ENCODE results near the gene FYN.
A peak's percentile ranks its signal among the peaks of the same experiment; 100 is the strongest.
"Not testable (repeated sequence)": the region's sequence is repeated elsewhere in the genome, so short reads cannot be mapped to it uniquely, and the experiment has no call there.

Gene FYN

DNA sequence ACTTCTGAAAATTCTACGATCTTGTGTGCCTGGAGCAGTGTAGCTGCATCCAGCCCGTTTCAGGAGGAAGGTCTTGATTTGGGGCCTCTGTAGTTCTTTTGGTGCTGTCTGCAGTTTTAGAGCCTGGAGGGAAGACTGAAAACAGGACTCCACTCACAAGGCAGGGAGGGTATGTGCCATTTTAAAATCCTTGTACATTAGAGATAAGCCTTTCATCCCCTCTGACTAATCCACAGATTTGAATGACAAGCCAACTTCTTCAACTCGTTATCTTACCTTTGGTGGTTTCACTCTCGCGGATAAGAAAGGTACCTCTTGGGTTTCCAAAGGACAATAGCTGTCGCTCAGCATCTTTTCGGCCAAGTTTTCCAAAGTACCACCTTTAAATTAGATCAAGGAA, 169.5 kb downstream of the FYN start:
- DNase-seq = no peak

DNA sequence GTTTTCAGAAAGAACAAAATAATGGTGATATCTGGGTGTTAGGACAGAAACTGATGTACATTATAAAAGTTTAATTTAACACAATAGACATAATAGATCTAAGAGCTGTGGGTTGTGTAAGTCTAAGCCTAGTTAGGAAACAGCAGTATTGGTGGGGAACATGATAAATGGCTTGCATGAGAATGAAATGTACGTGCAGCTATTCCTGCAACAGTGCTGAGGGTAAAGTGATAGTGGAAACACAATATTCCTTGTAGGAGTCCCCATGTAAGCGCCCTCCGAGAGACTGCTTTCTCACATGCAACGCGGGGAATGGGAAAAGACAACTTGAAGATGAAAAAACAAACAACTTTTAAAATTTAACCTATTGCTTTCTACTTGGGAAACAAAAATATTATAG, 171.0 kb downstream of the FYN start:
- no peak for DNase-seq

DNA sequence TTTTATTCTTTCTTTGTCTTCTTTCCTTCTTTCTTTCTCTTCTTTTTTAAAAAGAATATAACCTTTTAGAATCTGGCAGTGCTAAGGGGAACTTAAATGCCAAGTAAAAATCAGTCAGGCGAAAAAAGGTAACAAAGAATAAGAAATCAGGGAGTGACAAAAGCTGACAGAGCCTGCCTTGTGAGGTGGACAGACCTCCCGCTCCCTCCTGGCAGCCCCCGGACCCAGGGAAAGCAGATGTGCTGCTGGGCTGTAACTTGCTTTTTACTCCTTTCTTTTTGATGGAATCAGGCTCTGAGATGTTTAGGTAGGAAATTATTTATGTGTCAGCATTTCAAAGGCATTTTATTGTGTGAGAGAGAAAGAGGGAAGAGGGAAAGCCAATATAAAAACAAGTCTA, 172.1 kb downstream of the FYN start:
- no peak for DNase-seq

DNA sequence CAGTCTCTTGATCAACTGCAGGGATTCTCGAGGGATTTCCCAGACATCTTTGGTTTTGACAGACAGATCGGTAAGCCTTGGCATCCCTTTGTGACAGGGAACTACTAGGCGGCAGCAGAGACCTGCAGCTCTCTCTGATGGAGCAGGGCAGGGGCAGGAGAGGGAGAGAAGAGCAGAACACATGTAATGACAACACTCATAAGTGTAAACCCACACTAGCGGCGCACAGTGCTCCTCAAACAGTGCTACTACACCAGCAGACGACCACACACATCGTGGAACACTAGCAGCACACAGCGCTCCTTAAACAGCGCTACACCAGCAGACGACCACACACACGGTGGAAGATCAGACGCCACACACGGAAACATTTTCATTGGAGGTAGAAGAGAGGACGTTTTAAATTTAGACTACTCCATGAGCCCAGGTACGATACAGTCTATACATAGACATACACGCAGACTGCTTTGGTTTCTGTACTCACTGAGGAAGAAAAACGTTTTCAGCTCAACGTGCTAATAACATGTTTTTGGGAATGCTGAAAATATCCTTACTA, 173.0 kb downstream of the FYN start:
- no peak for DNase-seq

DNA sequence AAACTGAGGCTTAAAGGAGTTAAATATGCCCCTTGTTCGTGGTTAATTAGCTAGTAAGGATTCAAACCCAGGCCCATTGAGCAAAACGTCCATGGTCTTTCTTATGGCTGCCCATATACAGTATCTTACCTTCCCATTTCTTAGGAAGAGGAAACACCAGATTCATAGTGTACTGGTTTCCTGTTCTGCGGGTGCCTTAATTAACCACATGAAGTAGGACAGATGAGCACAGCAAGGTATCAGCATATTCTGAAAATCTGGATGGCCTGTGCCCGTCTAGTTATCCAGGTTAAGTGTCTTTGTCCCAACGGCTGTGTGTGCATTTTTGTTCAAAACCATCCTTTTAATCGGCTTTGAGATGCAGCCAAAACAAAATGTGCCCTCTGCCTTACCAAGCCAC, 174.1 kb downstream of the FYN start:
- DNase-seq = no peak

DNA sequence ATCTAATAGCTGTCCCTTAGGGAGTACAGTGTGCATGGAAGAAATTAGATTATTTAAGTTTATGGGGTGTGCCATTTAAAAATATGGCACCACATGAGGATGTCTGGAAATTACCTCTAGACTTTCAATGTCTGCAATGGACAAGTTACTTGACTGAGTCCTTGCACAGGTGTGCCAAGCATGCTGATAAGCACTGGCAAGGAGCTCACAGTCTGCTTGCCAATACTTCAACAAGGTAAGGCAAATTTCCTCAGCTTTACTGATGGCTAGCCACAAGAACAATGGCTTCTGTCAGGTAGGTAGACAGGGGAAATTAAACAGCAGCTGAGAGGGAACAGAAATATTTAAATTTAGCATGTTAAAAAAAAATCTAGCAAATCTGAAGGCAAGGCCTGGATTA, 176.4 kb downstream of the FYN start:
- no peak for DNase-seq

DNA sequence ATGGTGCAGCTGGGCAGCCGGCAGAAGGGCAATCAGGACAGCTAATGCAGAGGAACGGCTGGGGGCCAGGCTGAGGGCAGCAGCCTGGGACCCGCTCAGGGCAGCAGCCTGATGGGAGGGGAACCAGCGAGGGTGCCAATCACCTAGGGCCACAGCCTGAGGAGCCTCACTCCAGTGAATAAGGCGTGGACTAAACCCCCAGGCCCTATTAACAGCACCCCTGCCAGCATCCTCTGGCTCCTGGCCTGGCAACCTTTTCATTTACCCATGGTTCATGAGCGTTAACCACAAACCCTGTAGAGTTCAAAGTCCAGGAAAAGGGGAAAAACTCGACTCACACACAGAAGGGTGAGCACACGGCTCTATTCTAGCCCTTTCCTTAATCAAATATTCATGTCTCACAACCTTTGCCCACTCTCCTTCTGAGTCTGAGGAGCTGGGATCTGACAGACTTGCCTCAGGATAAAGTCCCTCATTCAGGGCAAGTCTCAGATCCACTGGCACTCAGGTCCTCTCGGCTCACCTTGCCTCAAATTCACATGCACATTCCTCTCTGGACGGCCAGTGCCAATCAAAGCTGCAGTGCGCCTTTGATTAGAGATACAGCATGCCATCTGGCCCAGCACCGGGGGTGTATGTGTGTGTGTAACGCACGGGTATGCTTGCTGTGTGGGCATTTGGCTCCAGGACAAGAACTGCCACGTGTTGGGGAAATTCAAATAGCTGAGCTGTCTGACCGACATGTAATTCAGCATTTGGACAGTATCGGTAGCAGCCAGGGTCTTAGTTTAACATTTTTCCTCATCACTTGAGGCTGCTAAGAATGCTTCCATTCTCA, 180.7 kb downstream of the FYN start:
- no peak for DNase-seq

DNA sequence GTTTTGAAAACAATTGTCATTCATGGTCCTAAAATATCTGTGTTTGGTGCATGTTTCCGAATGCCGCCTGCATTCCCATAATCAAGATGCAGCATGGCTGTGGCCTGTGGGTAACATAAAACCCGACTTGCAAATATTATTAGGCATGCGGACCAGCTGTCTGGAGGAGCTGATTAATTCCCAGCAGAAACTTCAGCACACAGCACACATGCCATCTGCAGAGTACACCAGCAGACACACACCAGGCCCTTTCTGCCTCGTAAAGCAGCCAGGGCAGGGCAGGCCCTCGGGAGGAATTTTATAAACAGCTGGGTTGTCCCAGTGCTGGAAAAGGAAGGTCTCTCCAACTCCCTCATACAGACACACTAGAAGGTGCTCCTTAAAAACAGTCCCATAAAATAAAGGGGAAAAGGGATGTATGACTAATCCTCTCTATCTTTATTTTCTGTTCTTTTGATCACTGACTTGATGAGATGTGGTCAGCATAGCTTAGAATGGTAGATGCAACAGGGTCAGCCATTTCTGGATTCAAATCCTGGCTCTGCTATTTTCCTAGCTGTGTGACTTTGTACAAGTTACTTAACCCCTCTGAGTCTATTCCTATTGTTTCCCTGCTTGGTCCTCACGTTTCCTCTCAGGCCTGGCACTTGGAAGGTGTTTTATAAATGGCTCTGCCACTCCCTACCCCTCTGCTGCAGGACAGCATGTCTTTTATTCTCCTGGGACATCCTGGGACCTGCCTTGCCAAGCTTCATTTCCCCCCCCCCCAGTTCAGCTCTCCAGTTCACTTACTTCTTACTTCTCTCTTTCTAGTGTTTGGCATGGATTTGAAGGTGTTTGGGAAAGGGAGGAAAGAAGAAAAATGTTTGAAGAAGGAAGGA, 181.7 kb downstream of the FYN start:
- no peak for DNase-seq

DNA sequence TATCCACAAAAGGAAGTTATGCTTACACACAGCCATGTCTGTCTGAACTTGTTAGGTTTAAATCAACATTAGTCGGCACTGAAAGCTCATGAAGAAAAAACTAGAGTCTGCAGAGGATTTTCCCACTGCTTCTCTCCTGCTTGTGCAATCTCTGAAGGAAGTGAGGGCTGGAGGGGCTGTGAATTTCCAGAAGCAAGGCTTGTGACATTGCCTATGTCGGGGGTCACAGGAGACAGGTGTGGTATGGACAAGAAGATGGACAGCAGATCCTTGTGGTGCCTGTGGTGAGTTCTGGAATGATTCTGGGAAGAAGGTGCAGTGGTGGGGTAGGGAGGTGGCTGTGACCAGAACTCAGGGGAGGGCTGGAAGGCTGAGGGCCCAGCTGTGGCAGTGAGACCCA, 183.3 kb downstream of the FYN start:
- no peak for DNase-seq

DNA sequence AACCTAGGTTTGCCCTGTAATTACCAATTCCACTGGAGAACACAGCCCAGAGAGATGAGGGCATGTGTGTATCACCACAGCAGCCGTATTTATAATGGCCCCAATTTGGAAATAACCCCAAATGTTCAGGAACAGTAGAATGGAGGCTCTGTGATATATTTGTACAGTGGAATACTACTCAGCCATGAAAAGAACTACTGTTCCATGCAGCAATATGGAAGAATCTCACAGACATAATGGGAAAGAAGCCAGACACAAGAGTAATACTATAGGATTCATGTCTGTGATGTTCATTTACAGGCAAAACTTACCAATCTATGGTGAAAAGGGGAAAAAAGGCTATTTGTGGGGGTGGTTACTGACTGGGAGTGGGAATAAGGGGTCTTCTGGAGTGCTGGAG, 183.8 kb downstream of the FYN start:
- no peak for DNase-seq

DNA sequence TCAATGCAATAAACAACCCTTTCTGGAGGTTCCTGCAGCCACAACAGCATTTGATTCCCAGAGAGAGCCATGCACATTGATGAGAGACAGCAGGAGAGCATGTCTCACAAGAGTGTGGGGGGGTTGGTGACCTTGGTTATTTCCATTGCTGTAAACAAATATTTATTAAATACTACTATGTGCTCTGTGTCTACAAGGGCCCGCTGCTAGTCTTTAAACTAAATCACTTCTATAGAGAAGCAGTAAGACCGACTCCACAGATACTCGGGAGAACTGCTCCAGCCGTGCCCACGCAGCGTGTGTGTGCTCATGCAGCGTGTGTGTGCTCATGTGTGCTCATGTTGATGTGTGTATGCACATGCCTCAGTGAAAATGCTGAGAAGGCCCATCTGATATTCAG, 184.9 kb downstream of the FYN start:
- no peak for DNase-seq

DNA sequence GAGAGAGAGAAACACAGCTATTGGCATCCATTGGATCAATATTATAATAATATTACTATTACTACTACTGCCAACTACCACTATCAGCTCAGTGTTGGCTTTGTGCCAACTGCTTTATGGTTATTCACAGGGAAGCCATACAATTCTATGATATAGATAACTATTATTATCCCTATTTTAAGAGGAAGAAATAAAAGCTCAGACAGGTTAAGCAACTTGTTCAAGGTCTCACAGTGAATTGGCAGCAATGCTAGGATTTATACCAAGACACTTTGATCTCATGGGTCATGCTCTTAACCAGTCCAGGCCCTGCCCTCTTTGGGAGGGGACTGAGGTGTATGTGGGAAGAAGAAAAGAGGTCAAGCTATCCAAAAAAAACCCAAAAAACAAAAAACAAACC, 185.6 kb downstream of the FYN start:
- no peak for DNase-seq

DNA sequence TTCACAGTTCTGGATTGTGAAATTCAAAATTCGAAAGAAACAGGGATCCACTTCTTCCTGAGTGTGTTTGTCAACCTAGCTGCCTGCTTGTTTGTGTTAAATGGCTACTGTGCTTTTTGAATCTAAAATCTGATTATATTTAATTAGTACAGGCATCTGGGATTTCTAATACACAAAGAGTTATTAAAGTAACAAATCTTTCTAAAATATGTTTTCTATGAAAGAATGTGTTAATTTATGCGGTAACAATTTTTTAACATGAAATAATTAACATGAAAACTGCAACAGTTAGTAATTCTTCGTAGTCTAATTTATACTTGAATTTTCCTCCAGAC, 186.4 kb downstream of the FYN start:
- DNase-seq = no peak

DNA sequence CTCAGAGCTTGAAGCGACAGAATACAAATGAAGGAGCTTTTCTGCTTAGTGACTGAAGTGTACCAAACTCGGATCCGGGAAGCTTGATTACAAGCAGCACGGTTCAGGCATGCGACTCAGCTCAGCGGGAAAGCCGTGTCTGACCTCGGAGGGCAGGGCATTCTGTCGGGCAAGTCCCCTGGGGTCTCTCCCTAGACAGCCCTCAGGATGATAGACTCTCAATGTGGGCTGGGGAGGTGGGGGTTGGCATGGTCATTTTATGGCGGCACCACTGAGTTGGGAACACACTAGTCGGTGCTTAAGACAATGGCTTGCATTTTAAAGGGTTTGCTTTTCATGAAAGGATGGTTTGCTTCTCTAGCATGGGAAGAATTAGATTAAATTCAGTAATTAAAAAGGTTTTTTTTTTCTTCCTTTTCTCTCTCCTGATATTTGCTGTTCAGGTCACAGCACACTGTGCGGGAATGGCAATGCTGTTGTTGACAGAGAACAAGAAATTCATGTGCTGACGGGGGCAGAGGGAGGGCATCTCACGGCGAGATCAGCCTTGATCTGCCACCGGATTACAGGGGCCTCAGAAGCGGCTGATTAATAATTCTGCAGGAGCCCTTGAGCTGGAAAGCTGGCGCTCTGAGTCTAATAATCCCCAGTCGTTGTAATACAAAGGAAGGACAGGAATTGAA, 186.9 kb downstream of the FYN start:
- DNase-seq = peak; percentile 57

DNA sequence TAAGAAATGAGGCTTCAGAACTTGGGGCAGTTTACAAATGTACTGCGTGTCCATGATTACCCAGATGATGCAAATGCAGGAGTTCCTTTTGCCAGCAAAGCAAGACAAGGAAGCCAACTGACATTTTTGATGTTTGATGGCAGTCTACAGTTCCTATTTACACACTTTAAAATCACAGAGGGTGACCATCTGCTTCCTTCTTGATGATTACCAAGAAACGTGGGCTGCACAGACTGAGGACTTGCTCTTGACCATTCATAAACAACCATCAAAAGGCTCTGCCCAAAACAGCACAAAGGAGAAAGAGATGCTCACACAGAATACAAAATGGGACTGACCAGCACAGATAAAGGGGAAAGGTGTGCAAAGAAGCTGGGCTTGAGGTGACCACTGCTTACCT, 187.7 kb downstream of the FYN start:
- DNase-seq = no peak

DNA sequence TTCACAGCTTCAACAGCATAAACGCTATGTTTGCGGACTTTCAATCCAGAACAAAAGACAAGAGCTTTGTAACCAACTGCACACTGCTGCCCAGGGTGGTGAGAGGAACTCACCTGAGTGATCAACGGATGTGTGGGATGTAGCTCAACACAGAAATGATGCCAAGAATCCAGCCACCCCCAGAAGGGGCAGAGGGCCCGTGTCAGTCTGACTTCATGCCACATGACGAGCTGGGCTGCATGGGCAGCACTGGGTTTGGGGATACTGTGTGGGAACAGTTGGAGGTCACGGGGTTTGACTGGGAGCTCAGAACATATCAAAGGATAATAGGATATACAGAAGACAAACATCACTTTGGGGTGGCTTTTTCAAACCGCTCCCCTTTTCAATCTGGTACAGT, 188.2 kb downstream of the FYN start:
- no peak for DNase-seq

DNA sequence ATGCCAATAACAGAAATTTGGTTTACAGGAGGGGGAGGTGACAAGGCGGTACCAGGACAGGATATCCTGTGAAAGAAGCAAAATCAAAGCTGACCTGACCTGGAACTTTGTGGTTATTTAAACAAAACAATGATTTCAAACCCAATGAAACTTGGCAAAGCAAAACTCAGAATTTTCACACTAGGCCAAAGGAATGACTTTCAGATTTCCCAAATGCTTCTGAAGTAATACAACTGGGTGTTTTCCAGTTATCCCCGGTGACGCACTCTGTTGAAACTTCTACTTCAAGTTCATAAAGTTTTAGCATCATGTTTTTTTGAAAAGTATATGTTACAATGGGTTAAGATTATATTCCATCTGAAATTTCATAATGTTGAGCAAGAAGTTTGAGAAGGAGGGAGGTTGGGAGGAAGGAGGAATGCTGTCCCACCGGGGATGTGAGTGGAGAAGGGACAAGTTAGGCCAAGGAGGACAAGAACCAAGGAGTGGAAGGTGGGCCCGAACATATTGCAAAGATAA, 189.4 kb downstream of the FYN start:
- no peak for DNase-seq

DNA sequence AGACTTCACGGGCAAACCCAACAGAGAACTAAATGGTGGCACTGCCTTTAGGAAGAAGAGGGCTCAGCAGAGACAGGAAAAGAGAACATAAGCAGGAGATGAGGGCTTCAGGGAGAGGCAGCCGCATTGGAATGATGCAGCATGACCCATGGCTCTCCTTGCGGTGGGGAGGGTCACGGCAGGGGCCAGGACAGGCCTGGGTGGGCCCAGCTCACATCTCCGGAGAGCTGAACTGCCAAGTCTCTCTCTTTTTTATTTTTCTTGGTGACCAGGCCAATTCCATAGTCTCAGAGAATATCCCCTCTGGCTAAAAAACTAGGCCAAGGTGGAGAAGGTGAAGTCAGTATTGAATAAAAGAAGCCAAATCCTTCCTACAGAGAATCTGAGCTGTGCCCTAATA, 190.1 kb downstream of the FYN start:
- DNase-seq = no peak

DNA sequence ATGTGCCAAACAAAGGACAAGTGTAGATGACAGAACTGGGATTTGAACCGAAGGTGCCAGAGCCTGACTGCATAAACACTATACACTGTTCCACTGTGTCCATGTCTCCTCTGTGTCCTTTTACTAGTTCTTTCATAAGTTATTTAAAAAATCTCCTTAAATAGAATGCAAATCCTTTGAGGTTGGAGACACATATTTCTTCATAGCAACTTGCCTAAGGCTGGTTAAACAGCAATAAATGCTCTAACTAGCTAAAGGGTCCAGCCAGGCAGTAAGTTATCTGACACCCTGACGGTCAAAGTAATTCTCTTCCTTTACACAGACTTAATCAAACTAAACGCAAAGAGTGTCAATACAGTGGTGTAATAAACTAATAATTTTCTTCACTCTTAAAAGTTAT, 191.4 kb downstream of the FYN start:
- no peak for DNase-seq

DNA sequence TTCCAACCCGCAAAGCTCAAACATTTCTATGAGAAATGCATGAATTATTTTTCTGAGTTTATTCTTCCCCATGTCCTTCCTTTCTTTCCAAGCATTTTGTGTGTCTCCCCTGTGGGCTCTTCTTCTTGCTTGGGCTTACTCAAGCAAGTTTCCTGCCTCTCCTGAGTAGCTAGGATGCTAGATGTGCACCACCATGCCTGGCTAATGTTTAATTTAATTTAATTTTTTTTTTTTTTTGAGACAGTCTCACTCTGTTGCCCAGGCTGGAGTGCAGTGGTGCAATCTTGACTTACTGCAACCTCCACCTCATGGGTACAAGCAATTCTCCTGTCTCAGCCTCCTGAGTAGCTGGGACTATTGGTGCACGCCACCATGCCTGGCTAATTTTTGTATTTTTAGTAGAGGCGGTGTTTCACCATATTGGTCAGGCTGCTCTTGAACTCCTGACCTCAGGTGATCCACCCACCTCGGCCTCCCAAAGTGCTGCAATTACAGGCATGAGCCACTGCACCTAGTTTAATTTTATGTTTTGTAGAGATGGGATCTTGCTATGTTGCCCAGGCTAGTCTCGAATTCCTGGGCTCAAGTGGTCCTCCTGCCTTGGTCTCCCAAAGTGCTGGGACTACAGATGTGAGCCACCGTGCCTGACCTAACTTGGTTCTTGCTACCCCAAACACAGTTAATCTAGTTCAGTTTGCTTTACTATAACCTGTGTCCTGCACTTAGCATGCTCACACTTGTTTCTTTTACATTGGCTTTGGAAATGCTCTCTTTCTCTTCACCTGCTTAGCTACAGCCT, 192.2 kb downstream of the FYN start:
- not testable (repeated sequence) for DNase-seq

DNA sequence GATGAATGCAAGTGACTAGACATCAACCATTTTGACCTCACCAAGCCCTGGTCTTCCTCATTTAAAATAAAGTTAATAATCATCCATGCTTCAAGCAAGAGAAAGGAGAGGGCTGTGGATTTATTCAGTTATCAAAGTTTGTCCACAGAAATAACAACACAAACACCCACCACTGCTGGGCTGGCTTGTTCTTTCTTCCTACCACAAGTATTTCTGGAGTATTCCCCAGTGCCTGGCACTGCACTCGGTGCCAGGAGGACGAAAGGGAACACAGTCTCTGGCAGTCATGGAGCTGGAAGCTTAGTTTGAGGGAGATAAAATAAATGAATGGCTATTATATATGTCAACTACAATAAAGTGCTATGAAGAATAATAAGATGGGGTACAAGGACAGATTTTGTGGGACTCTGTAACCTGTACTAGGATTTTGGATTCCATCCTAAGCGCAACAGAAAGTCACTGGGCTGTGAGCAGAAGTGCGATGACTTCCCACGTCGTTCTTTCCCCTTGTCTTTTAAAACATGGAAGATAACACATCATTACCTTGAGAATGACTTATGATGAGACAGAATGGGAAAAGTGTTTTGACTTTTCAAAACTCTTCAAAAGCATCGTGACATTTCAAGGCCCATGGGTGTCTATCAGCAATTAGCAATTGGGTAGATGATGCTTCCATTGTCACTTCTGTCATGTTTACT, 193.1 kb downstream of the FYN start:
- no peak for DNase-seq
